Activated CD4-positive, CD25-positive, alpha-beta regulatory T cell treated with anti-CD3 and anti-CD28 coated beads, Interleukin-2, amount 50 U/mL, for 24 hours (primary cell): ENCODE results near the gene NTSR1.

Source experiments
- ATAC-seq, 2 donors: fragments of 150-1000 bp; cut with Tn5 transposase; one replicate each; pipeline ENCODE4 v1.10.0; 2021; ENCODE audit warnings: mild to moderate bottlenecking in 1 of 2, moderate library complexity in 1 of 2

Gene NTSR1

GRCh38 chr20:62791301-62792181, 82.9 kb downstream of the NTSR1 start:
- ATAC-seq: peak; percentile 27 to 36

- no peak for ATAC-seq
These were observed 83.7 kb downstream of the NTSR1 start for GRCh38 chr20:62792182-62792939.

GRCh38 chr20:62792940-62793756, 84.5 kb downstream of the NTSR1 start:
- no peak for ATAC-seq

DNA sequence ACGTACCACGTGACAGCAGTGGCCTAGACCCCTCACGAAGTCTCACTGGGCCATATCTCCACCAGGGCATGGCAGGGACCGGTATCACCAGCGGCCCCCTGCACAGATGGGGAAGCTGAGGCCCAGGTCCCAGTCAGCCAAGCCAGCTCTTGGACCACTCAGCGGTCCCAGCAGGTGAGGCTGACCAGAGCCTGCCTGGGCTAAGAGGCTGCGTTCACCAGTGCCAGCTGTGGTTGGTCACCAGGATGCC, 85.0 kb downstream of the NTSR1 start:
- no peak for ATAC-seq

DNA sequence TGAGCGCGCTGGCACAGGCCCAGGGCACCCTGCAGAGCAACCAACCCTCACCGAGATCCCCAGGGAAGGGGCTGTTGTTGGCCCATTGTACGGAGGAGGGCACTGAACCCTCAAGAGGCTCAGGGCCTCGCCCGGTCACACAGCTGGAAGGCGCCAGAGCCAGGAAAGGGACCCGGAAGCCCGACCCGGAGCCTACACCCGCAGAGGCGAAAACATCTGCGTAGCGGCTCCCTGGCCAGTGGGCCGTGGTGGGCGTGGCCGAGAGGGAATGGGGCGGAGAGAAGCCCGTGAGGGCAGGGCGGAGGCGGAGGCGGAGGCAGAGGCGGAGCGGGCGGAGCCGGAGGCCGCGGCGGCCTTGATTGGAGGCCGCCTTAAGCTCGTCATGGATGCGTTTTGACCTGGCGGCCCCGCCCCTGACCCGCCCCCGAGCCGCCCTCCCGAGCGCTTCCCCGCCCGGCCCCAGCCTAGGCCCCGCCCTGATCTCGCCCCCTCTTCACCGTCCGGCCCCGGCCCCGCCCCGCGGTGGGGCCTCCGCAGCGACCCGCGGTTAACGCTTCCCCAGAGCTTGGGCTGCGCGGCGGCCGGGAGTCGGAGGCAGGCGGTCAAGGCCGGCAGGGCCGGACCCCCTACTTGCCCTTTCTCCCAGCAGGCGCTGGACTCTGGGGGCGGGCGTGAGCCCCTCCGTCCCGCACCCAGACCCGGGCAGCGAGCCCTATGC, 85.5 kb downstream of the NTSR1 start:
- peak; percentile 73 to 75 for ATAC-seq

- ATAC-seq: peak; percentile 8
These were observed 86.6 kb downstream of the NTSR1 start for GRCh38 chr20:62795023-62795761.

- no peak for ATAC-seq
These were observed 88.3 kb downstream of the NTSR1 start for GRCh38 chr20:62796699-62797491.

- ATAC-seq: no peak
These were observed 89.3 kb downstream of the NTSR1 start for GRCh38 chr20:62797671-62798532.

- ATAC-seq: no peak
These were observed 90.4 kb downstream of the NTSR1 start for GRCh38 chr20:62799036-62799435.

DNA sequence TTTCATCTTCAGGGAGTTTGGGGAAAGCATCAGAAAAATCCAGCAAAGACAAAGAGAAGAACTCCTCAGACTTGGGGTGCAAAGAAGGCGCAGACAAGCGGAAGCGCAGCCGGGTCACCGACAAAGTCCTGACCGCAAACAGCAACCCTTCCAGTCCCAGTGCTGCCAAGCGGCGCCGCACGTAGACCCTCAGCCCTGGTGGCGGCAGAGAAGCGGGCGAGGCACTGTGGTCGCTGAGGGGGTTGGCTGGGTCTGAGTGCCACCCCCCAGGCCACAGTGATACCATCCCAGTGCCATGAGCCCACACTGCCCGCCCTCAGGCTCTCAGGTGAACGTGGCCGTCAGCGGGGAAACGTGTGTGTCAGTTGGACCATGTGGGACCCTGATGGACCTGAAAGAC, 90.8 kb downstream of the NTSR1 start:
- ATAC-seq: no peak

DNA sequence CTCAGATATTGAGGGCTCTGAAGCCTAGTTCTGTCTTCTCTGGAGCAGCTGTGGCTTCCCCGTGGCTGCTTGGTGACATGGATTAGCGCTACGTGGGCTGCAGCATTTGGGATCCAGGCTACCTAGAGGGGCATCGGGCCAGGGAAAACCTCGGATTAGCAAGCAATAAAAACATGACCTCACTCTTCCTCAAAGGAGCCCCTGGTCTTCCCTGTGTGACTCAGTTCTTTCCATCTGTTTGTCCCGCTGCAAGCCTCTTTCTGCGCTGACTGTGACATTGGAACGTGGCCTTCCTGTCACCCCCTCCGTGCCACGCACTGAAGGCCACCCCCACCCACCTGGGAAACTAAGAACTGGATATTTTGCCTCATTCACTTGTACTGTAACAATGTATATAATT, 91.2 kb downstream of the NTSR1 start:
- ATAC-seq: no peak

GRCh38 chr20:62800314-62801259, 92.0 kb downstream of the NTSR1 start:
- no peak for ATAC-seq

DNA sequence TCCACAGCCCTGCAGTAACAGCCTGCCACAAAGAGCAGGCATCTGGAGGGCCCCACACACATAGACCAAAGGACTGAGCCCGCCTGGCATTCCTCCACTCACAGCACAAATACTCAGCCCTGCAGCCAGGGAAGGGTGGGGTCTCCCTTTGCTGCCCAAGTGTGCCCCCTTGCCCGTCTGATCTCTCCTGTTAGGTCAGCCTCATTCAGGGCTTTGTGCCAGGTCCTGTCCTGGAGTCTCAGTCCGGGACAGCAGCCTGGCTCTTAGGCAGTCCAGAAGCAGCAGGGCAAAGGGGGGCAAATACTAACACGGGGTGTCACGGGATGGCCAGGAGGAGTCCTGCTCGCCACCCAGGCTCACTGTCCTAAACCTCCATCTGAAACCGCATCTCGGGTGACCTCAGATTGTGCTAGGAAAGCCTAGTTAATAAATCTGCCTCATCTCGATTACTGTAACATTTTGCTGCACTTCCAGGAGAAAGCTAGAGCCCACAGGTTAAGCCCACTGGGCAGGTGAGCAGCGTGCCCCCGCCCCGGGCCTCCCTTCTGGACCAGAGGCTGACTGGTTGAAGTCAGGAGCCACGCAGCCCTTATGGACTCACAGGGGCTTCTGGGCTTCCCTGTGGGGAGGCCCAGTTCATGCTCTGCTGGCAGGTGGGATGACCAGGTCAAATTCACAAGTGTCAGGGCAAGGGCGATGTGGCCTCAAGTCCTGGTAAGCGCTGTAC, 92.8 kb downstream of the NTSR1 start:
- no peak for ATAC-seq

DNA sequence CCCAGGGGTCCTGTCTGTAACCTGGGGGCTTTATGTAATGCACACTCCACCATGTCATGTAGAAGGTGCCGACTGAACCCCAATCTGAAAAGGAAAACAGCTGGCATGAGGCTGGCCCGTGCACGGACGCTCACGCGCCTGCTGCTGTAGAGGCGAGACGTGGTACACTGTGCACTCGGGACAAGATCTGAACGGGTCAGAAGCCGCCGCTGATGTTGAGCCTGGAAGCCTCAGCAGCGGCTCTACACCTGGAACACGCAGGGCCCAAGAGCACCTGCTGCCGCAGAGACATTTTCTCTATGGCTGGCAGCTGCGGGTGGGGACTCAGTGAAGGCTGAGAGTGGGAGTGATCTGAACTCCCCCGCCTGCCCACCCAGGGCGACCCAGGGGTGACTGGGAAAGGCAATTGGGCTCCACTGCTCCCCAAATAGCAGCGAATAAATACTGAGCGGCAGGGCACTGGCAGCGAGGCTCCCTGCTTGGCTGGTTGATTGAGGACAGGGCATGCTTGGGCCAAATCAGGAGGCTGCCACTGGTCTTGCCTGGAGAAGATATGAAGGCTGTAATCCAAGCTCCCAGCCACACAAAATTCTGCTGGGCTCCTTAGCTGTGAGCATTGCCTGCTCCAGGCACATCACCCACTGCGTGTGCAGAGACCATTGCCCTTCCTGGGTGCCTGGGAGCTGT, 93.5 kb downstream of the NTSR1 start:
- ATAC-seq: no peak

GRCh38 chr20:62804021-62804626, 95.5 kb downstream of the NTSR1 start:
- ATAC-seq: peak; percentile 10 to 21

DNA sequence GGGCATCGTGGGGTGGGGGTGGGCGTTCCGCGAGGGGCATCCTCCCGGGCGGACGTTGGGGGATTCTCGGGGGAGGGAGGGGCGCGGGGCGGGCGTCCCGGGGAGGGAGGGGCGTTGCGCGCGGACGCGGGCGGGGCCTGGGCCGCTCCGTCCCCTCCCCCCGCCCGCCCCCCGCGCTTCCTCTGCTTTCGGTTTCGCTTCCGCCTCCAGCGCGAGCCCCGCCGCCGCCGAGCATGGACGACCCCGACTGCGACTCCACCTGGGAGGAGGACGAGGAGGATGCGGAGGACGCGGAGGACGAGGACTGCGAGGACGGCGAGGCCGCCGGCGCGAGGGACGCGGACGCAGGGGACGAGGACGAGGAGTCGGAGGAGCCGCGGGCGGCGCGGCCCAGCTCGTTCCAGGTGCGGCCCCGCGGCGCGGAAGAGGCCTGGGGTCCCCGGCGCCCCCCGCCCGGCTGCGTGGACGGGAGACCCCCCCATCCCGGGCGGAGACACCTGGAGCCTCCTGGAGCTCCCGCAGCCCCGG, 96.1 kb downstream of the NTSR1 start, which contains the start of gene OGFR:
Gene OGFR, plus strand, starts transcription at position 209 of the 528 bp plus-strand sequence. Its CDS starts 25 bp downstream, at position 234.
- peak; percentile 63 to 69 for ATAC-seq
